ENCODE results near the gene MLX.

The MLX gene

GRCh38 chr17:42586514-42587230 lies 19.8 kb downstream of the MLX start:
- no peak for TF ChIP-seq TAF1 (IDR thresholded peaks at IDR 0.05; ENCODE audit: borderline replicate concordance, insufficient read depth, low read length)
- TF ChIP-seq POLR2AphosphoS5 (IDR thresholded peaks at IDR 0.05; ENCODE audit: low read depth, low read length), result no peak
- TF ChIP-seq FOXP2 (optimal IDR thresholded peaks at IDR 0.05; ENCODE audit: borderline replicate concordance, extremely low read depth, extremely low read length, insufficient read depth), result no peak
- no peak for TF ChIP-seq SIN3A (IDR thresholded peaks at IDR 0.05; ENCODE audit: borderline replicate concordance, insufficient read depth, low read length)
- TF ChIP-seq, protein P1, sequence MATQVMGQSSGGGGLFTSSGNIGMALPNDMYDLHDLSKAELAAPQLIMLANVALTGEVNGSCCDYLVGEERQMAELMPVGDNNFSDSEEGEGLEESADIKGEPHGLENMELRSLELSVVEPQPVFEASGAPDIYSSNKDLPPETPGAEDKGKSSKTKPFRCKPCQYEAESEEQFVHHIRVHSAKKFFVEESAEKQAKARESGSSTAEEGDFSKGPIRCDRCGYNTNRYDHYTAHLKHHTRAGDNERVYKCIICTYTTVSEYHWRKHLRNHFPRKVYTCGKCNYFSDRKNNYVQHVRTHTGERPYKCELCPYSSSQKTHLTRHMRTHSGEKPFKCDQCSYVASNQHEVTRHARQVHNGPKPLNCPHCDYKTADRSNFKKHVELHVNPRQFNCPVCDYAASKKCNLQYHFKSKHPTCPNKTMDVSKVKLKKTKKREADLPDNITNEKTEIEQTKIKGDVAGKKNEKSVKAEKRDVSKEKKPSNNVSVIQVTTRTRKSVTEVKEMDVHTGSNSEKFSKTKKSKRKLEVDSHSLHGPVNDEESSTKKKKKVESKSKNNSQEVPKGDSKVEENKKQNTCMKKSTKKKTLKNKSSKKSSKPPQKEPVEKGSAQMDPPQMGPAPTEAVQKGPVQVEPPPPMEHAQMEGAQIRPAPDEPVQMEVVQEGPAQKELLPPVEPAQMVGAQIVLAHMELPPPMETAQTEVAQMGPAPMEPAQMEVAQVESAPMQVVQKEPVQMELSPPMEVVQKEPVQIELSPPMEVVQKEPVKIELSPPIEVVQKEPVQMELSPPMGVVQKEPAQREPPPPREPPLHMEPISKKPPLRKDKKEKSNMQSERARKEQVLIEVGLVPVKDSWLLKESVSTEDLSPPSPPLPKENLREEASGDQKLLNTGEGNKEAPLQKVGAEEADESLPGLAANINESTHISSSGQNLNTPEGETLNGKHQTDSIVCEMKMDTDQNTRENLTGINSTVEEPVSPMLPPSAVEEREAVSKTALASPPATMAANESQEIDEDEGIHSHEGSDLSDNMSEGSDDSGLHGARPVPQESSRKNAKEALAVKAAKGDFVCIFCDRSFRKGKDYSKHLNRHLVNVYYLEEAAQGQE (IDR thresholded peaks at IDR 0.05; ENCODE audit: insufficient read depth in 1 of 2, low read depth in 2 of 2, low read length in 2 of 2), result no peak

GRCh38 chr17:42590886-42591285 lies 24.0 kb downstream of the MLX start:
- TF ChIP-seq SIN3A (IDR thresholded peaks at IDR 0.05; ENCODE audit: borderline replicate concordance, insufficient read depth, low read length), result no peak
- TF ChIP-seq, protein P1 (IDR thresholded peaks at IDR 0.05; ENCODE audit: insufficient read depth in 1 of 2, low read depth in 2 of 2, low read length in 2 of 2), result no peak
- TF ChIP-seq TAF1 (IDR thresholded peaks at IDR 0.05; ENCODE audit: borderline replicate concordance, insufficient read depth, low read length), result no peak

GRCh38 chr17:42591411-42591810 lies 24.5 kb downstream of the MLX start:
- TF ChIP-seq, protein P1 (IDR thresholded peaks at IDR 0.05; ENCODE audit: insufficient read depth in 1 of 2, low read depth in 2 of 2, low read length in 2 of 2), result no peak
- TF ChIP-seq POLR2AphosphoS5 (IDR thresholded peaks at IDR 0.05; ENCODE audit: low read depth, low read length), result no peak
- TF ChIP-seq TAF1 (IDR thresholded peaks at IDR 0.05; ENCODE audit: borderline replicate concordance, insufficient read depth, low read length), result no peak
- no peak for TF ChIP-seq FOXP2 (optimal IDR thresholded peaks at IDR 0.05; ENCODE audit: borderline replicate concordance, extremely low read depth, extremely low read length, insufficient read depth)

DNA sequence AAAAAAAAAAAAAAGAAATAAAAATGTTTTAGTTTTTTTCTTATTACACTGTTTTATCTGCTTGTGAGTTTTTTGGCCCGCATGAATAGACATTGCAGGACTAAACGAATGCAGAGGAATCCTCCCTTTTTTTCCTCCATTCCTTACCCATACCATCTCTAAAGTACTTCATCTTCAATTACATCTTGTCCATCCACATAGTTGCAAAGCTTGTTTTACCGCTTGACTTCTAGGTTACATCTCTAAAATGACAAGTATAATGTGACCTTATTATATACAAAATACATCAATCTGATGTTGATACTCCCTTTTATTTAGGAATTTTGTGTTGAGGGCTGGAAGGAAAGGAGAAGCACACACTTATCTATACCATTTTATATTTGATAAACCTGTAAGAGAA lies 29.5 kb downstream of the MLX start:
- TF ChIP-seq TAF1 (IDR thresholded peaks at IDR 0.05; ENCODE audit: borderline replicate concordance, insufficient read depth, low read length) (no peak), SIN3A (IDR thresholded peaks at IDR 0.05; ENCODE audit: borderline replicate concordance, insufficient read depth, low read length) (no peak), POLR2AphosphoS5 (IDR thresholded peaks at IDR 0.05; ENCODE audit: low read depth, low read length) (no peak)

DNA sequence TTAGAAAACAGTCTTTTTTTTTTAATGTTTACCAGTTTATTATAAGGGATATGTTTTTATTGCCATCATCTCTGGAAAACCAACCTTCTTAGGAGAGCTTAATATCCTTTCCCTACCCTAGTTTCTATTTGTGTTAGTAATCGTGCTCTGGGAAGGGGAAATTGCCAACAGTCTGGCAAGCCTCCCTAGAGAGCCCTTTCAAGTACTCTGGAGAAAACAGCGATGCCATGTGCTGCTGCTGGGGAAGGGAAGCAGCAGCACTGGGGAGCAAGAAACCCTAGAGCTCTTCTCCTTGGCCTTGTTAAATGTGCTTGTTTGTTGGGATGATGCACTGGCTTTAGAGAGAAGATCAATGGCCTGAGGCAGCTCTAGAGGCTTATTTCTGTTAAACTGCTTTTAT lies 32.0 kb downstream of the MLX start:
- TF ChIP-seq POLR2AphosphoS5 (IDR thresholded peaks at IDR 0.05; ENCODE audit: low read depth, low read length) (no peak), SIN3A (IDR thresholded peaks at IDR 0.05; ENCODE audit: borderline replicate concordance, insufficient read depth, low read length) (no peak), FOXP2 (optimal IDR thresholded peaks at IDR 0.05; ENCODE audit: borderline replicate concordance, extremely low read depth, extremely low read length, insufficient read depth) (no peak), TAF1 (IDR thresholded peaks at IDR 0.05; ENCODE audit: borderline replicate concordance, insufficient read depth, low read length) (no peak)
- TF ChIP-seq, protein P1 (IDR thresholded peaks at IDR 0.05; ENCODE audit: insufficient read depth in 1 of 2, low read depth in 2 of 2, low read length in 2 of 2), result no peak

Data from PFSK-1 (cell line).